Transverse colon (tissue), 3 donors: ENCODE data around the gene DYNC1LI2.

Experiments
- POLR2A ChIP-seq: fragments of 450-650 bp; IDR thresholded peaks from one replicate; pipeline ENCODE4 v1.6.1; 2016; ENCODE audit warnings: antibody characterized with exemption, mild to moderate bottlenecking, moderate library complexity
- TF ChIP-seq, protein P1 (sequence below), 5 experiments: fragments of 200-600 bp in 3 of 5; fragments of 450-650 bp in 2 of 5; sonication (generic) in 3 of 5; IDR thresholded peaks; 1 replicate in 2 of 5; 2 replicates in 3 of 5; pipeline ENCODE4 v1.5.1; 2016 to 2017; ENCODE audit warnings: antibody characterized with exemption in 5 of 5, inconsistent platforms in 3 of 5, mild to moderate bottlenecking in 2 of 5, moderate library complexity in 1 of 5

DNA sequence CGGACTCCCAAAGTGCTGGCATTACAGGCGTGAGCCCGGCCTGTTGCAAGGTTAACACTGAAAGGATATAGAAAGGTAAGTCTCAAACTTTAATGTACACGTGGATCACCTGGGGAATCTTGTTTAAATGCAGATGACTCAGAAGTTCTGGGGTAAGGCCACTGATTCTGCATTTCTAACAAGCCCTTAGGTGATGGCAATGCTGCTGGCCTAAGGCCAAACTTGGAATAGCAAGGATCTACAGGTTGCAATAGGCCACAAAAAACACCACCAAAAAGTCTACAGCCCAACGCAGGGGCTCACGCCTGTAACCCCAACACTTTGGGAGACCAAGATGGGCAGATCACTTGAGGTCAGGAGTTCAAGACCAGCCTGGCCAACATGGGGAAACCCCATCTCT, 59.1 kb downstream of the DYNC1LI2 start:
- no peak for TF ChIP-seq POLR2A
- TF ChIP-seq, protein P1, sequence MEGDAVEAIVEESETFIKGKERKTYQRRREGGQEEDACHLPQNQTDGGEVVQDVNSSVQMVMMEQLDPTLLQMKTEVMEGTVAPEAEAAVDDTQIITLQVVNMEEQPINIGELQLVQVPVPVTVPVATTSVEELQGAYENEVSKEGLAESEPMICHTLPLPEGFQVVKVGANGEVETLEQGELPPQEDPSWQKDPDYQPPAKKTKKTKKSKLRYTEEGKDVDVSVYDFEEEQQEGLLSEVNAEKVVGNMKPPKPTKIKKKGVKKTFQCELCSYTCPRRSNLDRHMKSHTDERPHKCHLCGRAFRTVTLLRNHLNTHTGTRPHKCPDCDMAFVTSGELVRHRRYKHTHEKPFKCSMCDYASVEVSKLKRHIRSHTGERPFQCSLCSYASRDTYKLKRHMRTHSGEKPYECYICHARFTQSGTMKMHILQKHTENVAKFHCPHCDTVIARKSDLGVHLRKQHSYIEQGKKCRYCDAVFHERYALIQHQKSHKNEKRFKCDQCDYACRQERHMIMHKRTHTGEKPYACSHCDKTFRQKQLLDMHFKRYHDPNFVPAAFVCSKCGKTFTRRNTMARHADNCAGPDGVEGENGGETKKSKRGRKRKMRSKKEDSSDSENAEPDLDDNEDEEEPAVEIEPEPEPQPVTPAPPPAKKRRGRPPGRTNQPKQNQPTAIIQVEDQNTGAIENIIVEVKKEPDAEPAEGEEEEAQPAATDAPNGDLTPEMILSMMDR (IDR thresholded peaks at IDR 0.05) = no peak
